GM19372 (cell line): ENCODE results near the gene CRB2.

Source experiments
- ATAC-seq: cut with Tn5 transposase; IDR thresholded peaks from one replicate; pipeline ENCODE4 v1.9.1; 2021; ENCODE audit warnings: mild to moderate bottlenecking, low read depth, moderate library complexity; ENCODE audit not compliant: unreplicated experiment

The CRB2 gene

DNA sequence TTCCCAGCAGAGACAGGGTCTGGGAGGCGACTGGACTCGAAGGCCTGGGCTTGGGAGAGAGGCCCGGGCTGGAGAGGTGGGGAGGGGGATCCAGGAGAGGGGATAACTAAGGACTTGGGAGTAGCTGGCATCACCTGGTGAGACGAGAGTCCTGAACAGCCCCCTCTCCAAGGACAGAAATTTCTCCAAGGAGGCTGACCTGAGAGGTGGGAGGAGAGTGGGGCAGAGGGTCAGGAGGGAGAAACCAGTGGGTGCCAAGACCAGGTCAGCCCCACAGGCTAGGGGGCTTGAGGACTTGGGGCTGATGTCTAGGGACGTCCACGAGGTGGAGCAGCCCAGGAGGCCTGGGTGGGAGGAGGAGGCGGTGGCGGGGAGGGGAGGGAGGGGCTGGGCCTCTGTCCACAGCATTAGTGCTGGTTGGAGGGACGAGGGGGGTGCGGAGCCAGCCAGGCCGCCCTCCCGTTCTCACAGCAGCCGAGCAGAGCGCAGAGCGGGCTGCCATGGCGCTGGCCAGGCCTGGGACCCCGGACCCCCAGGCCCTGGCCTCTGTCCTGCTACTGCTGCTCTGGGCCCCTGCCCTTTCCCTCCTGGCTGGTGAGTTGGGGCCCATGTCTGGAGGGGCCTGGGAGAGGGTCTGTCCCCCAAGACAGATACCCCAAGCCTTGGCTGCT is at the start of gene CRB2:
TSS of gene CRB2 (plus strand) at position 437 of the 671 bp plus-strand sequence. CDS start at position 501, 64 bp downstream.
- no peak for ATAC-seq

DNA sequence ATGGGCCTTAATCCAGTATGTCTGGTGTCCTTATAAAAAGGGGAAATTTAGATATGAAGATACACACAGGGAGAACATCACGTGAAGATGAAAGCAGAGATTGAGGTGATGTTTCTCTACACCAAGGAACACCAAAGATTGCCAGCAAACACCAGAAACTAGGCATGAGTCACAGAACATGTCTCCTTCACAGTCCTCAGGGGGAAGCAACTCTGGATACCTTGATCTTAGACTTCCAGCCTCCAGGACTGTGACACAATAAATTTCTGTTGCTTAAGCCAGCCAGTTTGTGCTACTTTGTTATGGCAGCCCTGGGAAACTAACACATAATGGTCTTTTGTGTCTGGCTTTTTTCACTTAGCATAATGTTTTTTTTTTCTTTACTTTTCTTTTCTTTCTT is 46.4 kb upstream of the CRB2 start:
- ATAC-seq: no peak

DNA sequence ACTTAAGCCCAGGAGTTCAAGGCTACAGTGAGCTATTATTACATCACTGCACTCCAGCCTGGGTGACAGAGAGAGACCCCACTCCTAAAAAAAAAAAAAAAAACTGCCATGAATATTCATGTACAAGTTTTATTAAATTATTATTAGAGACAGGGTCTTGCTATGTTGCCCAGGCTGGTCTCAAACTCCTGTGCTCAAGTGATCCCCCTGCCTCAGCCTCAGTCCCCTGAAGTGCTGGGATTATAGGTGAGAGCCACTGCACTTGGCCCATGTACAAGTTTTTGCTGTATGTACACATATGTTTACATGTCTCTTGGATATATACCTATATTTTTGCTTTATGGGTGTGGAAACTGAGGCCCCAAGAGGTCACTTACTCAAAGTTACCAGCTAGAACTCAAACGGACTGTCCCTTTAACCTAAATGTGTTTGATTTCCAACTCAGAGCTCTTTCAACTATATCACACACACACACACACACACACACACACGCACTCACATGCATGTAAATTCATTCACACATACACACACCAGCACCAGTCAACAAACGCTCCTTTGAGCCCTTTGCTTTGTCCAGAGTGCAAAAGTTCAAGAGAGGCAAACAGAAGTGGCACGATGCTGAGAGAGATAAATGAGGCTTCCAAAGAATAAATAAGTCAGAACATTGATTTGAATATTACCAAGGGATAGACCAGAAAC is 45.3 kb upstream of the CRB2 start:
- ATAC-seq: no peak

DNA sequence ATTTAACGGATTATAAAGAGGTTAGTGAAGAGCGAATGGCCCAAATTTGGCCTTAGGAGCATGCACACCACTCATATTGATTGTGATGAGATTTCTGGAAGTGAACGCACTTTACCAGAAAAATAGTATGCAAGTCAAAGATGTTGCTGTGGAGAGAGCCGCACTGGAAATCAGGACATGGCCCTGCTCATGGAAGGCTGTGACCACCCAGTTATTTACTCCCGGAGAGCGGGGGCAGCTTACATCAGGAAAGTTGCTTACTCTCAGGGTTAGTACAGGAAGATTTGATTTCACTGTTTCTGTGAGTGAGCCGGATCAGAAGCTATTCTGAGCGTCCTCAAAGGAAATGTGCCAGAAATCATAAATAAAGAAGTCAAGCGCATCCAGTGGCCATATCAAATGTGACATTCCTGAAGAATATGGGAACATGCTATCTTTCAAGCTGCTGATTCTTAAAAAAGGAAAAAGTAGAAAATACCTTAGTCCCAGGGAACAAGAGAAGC is 44.7 kb upstream of the CRB2 start:
- ATAC-seq: no peak

DNA sequence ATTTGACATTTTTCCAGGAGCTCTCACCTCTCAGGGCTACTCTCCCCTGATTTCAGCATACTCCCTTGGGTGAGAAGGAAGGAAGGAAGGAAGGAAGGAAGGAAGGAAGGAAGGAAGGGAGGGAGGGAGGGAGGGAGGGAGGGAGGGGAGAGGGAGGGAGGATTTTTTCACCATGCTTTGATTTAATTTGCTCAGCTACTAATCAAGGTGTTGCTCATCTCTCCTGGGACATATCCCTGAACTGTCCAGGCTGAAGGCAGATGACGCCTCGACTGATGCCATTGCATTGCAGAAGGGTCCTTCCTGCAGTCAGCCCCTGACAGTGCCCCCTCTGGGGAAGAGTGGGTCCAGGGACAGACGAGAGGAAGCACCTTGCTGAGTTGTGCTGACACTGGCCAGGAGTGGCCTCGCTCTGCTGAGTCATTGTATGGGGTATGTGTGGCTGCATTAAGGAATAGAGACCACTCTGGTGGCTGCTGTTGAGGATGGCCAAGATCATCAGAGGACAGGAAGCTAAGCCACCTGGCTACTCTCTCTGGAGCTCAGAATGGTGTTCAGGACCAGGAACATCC is 43.6 kb upstream of the CRB2 start:
- no peak for ATAC-seq

DNA sequence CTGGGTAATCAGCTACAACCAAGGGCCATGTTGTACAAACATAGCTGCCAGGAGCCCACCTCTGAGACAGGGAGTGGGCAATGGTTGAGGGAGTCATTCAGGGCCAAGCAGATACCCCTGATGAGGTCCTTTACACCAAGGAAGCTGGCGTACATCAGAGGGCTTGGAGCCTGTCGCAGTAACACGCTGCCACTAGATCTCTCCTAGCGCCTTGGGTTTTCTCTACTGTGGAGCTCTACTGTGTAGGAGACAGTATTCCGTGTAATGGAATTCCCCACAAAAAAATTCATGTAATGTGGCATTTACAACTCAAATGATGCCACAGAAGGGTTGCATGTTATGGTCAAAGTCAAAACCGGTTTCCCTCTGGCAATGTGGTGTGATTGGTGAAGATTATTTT is 41.4 kb upstream of the CRB2 start:
- no peak for ATAC-seq

DNA sequence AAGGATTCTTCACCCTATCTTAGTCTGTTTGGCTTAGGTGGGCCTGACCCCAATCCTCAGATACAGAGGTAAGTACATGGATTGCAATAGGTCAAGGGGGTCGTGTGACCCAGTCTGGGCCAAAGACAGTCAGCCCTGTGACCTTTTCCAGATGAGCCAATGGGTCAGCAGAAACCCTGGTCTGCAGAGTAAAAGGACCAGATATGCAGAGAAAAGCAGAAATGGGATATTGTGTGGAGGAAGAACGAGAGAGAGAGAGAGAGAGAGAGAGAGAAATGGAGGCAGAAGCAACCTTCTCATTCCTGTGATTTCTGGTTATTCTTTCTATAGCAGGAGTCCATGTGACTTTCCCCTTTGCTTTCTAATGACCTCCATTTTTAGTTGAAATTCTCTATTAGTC is 40.4 kb upstream of the CRB2 start:
- ATAC-seq: no peak

DNA sequence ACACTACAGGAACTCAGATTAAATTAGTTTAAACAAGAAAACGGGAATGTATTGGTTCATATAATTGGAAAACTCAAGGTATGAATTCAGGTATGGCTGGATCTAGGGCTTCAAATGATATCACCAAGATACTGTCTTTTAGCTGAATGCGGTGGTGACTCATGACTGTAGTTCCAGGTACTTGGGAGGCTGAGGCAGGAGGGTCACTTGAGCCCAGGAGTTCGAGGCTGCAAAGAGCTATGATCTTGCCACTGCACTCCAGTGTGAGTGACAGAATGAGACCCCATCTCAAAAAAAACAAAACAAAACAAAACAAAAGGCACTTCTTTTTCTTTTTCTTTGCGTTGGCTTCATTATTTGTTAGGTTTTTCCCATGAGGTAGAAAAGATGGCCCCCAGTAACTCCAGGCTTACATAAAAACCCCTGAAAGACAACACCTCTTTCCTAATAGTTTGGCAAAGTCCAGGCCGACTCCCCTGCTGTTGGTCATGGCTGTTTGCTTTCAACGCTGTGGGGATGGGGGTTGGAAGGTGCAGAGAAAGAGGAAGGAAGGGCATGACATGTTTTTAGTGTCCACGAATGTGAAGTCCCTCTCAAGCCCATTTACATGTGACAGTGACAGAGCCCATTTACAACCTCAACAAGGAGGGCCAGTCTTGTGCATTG is 39.8 kb upstream of the CRB2 start:
- ATAC-seq: no peak

DNA sequence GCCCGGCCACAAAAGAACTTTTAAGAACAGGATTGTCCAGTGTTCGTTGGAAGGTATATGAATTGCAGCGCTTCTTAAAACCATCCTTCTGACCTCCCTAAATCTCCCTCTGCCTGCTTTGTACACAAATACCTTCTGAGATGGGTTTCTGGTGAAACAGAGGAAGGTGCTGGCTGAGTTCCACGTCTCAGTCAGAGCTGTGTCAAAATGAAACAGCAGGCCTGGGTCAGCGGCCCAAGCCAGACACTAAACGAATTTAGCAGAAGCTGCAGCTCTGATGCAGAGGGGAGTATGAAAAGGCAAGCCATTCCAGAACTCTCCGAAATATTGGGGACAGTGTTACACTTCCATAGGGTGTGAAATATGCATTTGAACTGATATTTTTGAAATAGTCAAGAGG is 37.8 kb upstream of the CRB2 start:
- ATAC-seq: peak; percentile 57

DNA sequence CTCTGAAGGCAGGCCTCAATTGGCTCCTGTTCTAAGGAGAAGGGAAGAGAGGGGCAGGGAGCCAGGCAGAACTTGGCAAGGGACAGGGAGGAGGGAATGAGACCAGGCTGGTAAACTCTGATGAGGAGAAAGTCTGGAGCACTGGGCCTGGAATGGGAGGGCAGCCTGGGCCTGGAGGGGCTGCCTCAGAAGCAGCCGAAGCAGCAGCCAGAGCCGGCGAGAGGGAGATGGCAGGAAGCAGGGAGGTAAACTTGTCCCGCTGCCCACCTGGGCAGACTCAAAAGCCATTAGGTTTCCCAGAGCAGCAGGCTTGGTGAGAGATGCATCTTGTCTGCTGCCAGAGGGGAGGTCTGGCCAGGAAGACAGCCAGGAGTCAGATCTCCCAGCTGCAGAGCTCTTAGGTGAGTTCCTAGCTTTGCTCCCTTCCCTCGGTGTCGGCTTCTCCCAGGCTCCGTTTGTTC is 37.0 kb upstream of the CRB2 start:
- ATAC-seq: no peak

DNA sequence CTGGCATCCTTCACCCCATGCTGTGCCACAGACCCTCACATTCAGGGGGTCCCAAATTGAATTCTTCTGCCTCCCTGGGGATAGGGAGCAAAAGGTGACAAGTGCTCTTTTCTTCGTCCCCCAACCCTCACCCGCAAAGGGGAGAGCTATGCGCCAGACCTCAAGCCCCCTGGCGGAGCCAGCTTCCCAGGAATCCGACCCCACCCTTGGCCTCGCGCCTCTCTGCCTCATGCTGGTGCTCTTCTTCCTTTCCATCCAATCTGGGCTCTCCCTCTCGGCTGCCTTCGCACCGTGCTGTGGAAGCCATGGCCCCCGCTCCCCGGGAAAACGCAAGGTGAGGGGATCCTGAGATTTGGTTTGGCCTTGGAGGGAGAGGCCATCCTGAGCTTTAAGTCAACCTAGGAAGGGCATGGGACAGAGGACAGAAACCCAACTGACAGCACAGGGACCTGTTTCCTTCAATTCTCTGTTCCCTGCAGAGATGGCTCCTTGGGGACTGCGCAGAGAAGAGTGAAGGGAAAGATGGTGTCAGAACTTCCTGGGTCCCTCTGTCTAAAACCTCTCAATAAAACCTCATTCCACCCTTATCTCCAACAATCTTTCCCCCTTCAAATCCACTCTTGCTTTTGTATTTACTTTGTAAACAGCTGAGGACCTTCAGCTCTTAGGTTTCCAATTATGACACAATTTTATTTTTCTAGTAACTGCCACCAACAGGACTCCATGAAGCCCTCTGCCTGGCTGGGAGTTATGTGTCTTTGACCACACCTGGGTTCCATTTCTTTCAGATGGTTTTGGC is 36.3 kb upstream of the CRB2 start:
- no peak for ATAC-seq

DNA sequence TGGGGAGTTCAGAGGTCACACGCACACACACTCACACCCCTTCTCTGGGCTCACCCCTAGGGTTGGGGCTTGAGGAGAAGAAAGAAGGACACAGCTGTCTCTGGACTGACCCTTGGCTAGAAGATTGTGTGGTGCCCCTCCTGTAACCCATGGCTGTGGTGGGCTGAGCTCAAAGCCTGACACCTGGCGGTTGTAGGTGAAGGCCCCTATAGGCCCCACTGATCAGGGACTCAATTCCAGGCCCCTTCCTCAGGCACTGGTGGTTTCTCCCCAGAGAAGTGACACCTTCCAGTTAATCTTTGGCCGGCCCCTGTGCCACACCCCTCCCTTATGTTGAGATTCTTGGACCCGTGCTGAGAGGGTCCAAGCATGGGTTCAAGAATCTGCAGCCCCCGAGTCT is 35.2 kb upstream of the CRB2 start:
- ATAC-seq: no peak

DNA sequence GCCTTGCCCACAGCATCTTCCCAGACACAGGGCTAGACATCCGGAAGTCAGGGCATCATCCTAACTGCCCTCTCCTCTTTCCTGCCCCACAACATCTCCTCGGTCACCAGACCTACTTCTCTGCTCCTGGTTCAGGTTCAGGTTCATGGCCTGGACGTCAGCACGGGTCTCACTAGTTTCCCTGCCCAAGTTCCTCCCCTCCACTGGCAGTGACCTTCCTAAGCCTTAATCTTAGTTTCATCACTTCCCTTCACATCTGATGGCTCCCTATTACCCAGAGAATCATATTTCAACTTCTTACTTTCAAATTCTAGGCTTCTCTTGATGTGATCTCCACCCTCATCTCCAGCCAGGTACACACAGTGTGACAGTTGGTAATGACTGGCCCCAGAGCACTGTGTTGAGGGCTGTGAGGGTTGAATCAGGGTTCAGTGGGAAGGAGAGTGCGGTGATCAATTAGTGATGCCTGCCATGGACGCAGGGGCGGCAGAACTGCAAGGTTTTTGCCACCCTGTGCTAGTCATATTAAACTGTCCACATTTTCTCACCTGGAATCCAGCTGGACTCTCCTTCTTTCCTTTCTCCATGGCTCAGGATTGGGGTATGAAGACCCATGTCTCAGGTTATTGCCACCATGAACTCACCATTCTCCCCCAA is 34.3 kb upstream of the CRB2 start:
- ATAC-seq: no peak

DNA sequence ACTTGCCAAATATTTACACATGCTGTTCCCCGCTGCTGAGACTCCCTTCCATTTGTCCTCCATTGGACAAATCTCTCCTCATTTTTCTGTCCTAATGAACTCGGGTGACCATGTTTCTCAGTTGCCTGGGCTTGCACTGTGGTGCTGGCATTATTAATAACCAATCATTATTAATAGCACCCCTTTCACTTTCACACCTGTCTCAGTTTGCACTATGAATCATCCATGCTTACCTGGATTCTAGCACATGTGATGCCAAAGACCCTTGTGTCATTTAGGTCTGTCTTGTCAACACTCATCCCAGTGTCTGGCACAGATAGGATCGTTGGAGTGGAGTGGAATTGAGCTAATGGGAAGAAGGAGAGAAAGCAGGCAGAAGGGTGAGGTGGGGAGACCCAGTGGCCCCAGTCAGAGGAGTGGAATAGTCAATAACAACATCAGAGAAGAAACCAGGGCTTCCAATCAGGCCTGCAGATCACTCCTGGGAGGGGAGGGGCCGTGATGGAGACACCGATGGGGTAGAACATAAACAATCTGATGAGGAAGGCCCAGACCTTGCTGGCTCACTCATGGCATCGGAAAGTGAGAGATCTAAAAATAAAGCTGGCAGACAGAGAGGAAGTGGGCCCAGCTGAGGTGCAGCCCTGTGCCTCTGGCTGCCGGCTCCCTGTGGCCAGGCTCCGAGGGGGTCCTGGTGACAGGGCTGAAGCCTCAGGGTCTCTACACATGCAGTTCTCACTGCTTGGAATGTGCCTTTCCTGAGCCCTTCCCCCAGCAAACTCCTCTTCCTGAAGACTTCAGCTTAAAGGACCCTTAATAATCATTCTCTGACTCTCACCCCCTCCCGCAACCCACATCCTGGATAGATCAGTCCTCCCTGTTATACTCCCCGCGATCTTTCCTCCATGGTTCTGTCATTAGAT is 33.5 kb upstream of the CRB2 start:
- ATAC-seq: no peak

DNA sequence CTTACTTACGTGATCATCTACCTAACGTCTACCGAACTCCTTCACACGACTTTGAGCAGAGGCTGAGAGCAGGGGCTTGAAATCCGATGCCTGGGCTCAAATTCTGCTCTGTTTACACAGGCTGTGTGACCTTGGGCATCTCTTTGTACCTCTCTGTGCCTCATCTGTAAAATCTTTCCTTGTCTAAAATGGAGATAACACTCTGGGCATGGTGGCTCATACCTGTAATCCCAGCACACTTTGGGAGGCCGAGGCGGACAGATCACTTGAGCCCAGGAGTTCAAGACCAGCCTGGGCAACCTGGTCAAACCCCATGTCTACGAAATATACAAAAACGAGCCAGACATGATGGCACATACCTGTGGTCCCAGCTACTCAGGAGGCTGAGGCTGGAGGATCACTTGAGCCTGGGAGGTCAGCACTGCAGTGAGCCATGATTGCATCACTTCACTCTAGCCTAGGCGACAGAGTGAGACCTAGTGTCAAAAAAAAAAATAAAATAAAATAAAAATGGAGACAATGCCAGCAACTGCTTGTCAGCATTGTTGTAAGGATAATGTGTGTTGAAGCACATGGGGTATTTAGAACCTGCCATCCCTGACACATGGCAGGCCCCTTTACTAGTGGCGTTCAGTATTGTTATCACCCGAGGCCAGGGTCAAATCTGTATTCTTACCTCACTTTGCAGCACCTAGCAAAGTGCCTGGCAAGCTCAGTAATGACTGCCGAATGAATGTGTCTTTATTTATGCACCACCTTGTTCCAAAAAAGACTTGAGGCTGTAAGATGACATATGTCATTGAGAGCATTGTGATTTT is 32.6 kb upstream of the CRB2 start:
- no peak for ATAC-seq

DNA sequence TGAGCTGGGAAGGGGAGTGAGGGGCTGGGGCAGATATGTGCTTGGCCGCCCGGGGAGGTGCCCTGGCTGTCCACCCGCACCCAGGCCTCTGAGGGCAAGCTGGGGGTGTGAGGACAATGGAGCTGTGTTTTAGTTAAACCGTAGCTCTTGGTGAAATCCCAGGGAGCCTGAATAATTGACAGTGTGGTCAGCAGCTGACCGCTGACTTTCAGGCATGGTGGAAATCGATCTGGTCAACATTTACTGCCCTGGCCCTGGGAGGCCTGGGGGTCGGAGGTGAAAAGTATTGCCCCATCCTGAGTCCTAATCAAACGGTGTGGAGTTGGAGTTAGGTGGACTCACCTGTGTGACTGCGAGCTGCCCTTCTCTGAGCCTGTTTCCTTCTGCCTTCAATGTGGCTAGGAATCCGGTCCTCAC is 31.2 kb upstream of the CRB2 start:
- no peak for ATAC-seq

DNA sequence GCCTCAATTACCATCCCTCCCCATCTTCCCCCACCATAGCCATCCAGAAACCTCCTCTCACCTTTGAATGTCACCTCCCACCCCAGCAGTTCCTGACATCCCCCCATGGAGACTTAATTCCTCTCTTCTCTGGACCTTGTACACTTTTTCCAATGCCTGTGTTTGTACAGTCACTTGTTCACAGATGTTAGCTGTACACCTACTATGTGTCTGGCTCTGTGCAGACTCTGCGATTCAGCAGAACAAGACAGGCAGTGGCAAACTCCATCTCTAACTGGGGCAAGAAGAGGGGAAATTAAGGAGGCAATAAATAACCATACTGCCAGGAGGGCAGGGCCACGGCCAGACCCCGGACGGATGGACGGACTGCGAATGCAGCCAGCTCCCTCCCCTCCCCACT is 29.8 kb upstream of the CRB2 start:
- no peak for ATAC-seq

DNA sequence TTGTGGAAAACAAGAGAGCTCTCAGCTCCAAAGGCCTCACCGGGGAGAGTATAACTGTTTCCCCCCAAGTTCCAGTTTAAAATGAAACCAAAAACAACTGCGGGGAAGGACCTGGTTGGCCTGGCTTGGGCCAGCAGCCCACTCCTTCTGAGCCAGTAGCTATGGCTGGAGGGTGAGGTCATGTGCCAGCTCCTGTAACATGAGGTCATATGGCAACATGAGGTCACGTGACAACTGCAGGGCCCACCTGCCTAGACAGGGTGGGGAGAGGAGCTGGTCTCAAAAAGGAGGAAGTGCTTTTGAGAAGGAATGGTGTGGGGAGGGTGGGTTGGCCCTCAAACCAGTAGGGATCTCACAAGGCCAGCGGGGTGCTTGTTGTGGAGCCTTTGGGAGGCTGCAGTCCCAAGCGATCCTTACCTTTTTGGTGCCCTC is 29.3 kb upstream of the CRB2 start:
- ATAC-seq: peak; percentile 69
